Measurements from ENCODE around the gene GNGT1. TPM values are rescaled to one million over a fixed set of nuclear protein-coding genes. Genes with fewer than 3 reads are reported as not detected.

The GNGT1 gene
- total RNA-seq, 4 donors from 2014 or later: not detected

- TF ChIP-seq CTCF (IDR thresholded peaks at IDR 0.05) (no peak), POLR2A (IDR thresholded peaks at IDR 0.05) (no peak)
- DNase-seq: no peak
- WGBS, 2 donors: 74 to 78% methylated on average over 3 of the region's 3 CpGs
- intact Hi-C loops (cut with DNase I): no loop called here
- Histone ChIP-seq H3K36me3 (no peaks in the 10 kb centered on the region), H3K4me1 (no peaks in the 10 kb centered on the region), H3K9me3 (no peaks in the 10 kb centered on the region), H3K27ac (no peak overlapping the region), H3K4me3 (no peak overlapping the region), H3K27me3 (no peaks in the 10 kb centered on the region)
Measured at GRCh38 chr7:93866886-93867285, 39.5 kb upstream of the GNGT1 start.

GRCh38 chr7:93873998-93874574 is 32.3 kb upstream of the GNGT1 start:
- 47 to 57% methylated on average over 1 of the region's 1 CpG for whole genome bisulfite sequencing, 2 donors
- no peak for DNase-seq
- H3K4me1 ChIP-seq: no peaks in the 10 kb centered on the region

GRCh38 chr7:93877742-93878141 is 28.6 kb upstream of the GNGT1 start:
- WGBS, 2 donors: 64 to 69% methylated on average over 3 of the region's 3 CpGs
- Histone ChIP-seq H3K36me3 (no peaks in the 10 kb centered on the region), H3K4me3 (no peak overlapping the region), H3K9me3 (peaks cover 0 to 4% (median 0%) of the 10 kb centered on the region in 3 donors), H3K27ac (no peak overlapping the region), H3K27me3 (no peaks in the 10 kb centered on the region), H3K4me1 (no peaks in the 10 kb centered on the region)
- intact Hi-C loops (cut with DNase I): no loop called here
- TF ChIP-seq CTCF (IDR thresholded peaks at IDR 0.05) (no peak), POLR2A (IDR thresholded peaks at IDR 0.05) (no peak)
- no peak for DNase-seq

More at GRCh38 chr7:93873998-93874574, 32.3 kb upstream of the GNGT1 start:
- Histone ChIP-seq H3K36me3 (no peaks in the 10 kb centered on the region), H3K27me3 (no peaks in the 10 kb centered on the region), H3K9me3 (no peaks in the 10 kb centered on the region), H3K4me3 (no peak overlapping the region), H3K27ac (no peak overlapping the region)
- intact Hi-C loops (cut with DNase I): no loop called here
- TF ChIP-seq CTCF (IDR thresholded peaks at IDR 0.05) (no peak), POLR2A (IDR thresholded peaks at IDR 0.05) (no peak)

- H3K36me3 ChIP-seq: no peaks in the 10 kb centered on the region
- DNase-seq: no peak
- no peak overlapping the region for H3K4me3 ChIP-seq
- TF ChIP-seq POLR2A (IDR thresholded peaks at IDR 0.05) (no peak), CTCF (IDR thresholded peaks at IDR 0.05) (no peak)
- intact Hi-C loops (cut with DNase I): no loop called here
- peaks cover 0 to 4% (median 0%) of the 10 kb centered on the region in 3 donors for H3K9me3 ChIP-seq
- no peaks in the 10 kb centered on the region for H3K27me3 ChIP-seq
- no peak overlapping the region for H3K27ac ChIP-seq
- no peaks in the 10 kb centered on the region for H3K4me1 ChIP-seq
Measured at GRCh38 chr7:93879356-93879755, 27.0 kb upstream of the GNGT1 start.

- DNase-seq: no peak
- H3K36me3 ChIP-seq: no peaks in the 10 kb centered on the region
- H3K9me3 ChIP-seq: peaks cover 0 to 4% (median 0%) of the 10 kb centered on the region in 3 donors
- TF ChIP-seq POLR2A (IDR thresholded peaks at IDR 0.05) (no peak), CTCF (IDR thresholded peaks at IDR 0.05) (no peak)
- no peaks in the 10 kb centered on the region for H3K27me3 ChIP-seq
- H3K27ac ChIP-seq: no peak overlapping the region
- no peaks in the 10 kb centered on the region for H3K4me1 ChIP-seq
- intact Hi-C loops (cut with DNase I): no loop called here
- H3K4me3 ChIP-seq: no peak overlapping the region
Measured at GRCh38 chr7:93882468-93882867, 23.9 kb upstream of the GNGT1 start.
